DOHH2 (cell line): Measurements from ENCODE around the gene RGMA.

Experiments
- EZH2phosphoT487 ChIP-seq: fragments of 200-600 bp; sonication (generic); IDR thresholded peaks from 2 replicates; pipeline ENCODE4 v1.6.1; 2017; ENCODE audit warnings: borderline replicate concordance, mild to moderate bottlenecking, antibody characterized with exemption, low read length, moderate library complexity, mixed read lengths
- TF ChIP-seq, protein P1 (sequence below): fragments of 200-600 bp; sonication (generic); IDR thresholded peaks from one replicate; pipeline ENCODE4 v1.5.1; 2014; ENCODE audit warnings: antibody characterized with exemption, mild to moderate bottlenecking, low read depth, low read length; ENCODE audit not compliant: poor library complexity, severe bottlenecking

DNA sequence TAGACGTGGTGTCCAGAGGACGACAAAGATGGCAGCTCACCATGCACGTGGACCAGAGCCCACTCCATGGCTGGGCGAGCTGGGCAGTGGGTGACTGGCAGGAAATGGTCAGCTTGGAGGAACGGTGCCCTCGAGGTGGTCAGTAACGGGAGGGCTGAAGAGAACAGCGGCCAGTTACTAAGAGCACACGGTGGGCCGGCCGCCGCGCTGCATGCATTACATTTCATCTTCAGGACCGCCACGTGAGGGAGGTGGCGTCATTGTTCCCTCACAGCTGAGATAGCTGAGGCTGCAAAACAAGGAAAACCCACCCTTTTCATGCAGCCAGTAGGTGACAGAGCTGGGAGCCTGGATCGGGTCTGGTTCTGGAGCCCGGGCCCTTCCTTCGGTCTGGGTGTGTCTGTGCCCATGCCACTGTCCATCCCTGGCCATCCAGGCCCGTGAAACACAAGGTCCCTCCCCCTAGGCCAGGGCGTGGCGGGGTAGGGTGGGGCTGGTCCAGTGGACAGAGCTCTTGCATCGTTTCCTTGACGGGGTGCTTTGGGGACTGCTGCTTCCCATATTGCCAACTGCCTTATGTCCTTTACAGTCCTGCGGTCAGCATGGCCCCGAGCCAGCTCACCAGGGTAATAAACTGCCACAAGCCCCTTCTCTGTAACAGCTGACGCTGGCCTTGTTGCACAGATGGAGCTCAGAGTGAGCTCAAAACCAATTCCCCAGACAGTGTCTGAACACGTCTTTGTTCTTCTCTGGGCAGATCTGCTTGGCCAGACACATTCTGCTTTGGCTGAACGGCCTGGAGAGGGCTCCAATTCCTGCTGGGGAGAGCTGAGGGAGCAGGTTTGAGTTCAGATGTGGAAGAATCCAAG is 51.8 kb downstream of the RGMA start:
- TF ChIP-seq, protein P1, sequence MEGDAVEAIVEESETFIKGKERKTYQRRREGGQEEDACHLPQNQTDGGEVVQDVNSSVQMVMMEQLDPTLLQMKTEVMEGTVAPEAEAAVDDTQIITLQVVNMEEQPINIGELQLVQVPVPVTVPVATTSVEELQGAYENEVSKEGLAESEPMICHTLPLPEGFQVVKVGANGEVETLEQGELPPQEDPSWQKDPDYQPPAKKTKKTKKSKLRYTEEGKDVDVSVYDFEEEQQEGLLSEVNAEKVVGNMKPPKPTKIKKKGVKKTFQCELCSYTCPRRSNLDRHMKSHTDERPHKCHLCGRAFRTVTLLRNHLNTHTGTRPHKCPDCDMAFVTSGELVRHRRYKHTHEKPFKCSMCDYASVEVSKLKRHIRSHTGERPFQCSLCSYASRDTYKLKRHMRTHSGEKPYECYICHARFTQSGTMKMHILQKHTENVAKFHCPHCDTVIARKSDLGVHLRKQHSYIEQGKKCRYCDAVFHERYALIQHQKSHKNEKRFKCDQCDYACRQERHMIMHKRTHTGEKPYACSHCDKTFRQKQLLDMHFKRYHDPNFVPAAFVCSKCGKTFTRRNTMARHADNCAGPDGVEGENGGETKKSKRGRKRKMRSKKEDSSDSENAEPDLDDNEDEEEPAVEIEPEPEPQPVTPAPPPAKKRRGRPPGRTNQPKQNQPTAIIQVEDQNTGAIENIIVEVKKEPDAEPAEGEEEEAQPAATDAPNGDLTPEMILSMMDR = no peak
- no peak for TF ChIP-seq EZH2phosphoT487
